Measurements from ENCODE around the gene EMP2. TPM values are rescaled to one million over a fixed set of nuclear protein-coding genes. Genes with fewer than 3 reads are reported as not detected.
"Not testable (repeated sequence)": the region's sequence is repeated elsewhere in the genome, so short reads cannot be mapped to it uniquely, and the experiment has no call there.

Gene EMP2
- total RNA-seq, 1 experiment from 2014 or later, result not detected

DNA sequence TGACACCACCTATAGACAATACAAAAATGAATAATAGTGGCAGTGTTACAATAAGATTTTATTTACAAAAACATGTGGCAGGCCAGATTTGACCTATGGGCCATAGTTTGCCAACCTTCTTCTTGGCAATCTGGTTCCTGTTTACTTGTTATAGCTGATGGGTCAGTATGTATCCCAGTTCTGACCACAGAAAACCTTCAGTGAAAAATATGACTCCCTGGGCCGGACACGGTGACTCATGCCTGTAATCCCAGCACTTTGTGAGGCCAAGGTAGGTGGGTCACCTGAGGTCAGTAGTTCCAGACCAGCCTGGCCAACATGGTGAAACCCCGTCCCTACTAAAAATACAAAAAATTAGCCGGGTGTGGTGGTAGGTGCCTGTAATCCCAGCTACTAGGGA lies 46.8 kb downstream of the EMP2 start:
- H3K27me3 ChIP-seq (ENCODE audit: low read length); H4K20me1 ChIP-seq (ENCODE audit: insufficient read depth, low read depth, low read length); H3K4me3 ChIP-seq (ENCODE audit: low read length); H3K27ac ChIP-seq (ENCODE audit: low read length); H3K9me3 ChIP-seq (ENCODE audit: low read length); H3K4me1 ChIP-seq (ENCODE audit: low read length); H2AFZ ChIP-seq (ENCODE audit: low read length); H3K9me2 ChIP-seq (replicated peaks; ENCODE audit: insufficient read depth, low read length); H3K9ac ChIP-seq (ENCODE audit: low read length); DNase-seq; H3K36me3 ChIP-seq (ENCODE audit: insufficient read depth, low read length); H3K4me2 ChIP-seq (ENCODE audit: low read depth, low read length, poor library complexity, severe bottlenecking); H3K79me2 ChIP-seq (ENCODE audit: low read length): not testable (repeated sequence)

DNA sequence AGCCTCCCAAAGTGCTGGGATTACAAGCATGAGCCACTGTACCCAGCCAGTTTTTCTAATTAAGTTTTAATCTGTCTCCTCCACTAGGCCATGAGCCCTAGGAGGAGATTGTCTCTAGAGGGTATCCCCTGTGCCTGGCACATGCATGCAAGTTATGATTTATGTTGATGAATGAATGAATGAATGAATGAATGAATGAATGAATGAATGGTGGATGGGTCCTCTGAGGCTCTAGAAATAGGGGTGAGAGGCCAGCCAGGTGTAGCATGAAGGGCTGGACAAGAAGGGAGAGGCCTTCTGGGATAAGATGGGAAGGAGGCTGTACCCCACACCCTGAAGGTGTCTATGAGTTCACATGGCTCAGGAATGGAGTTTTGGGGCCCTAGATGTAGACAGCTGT lies 48.8 kb downstream of the EMP2 start:
- DNase-seq, result no peak
- no peak overlapping the region for H3K4me2 ChIP-seq (ENCODE audit: low read depth, low read length, poor library complexity, severe bottlenecking)
- H4K20me1 ChIP-seq (ENCODE audit: insufficient read depth, low read depth, low read length), result no peaks in the 10 kb centered on the region
- H3K79me2 ChIP-seq (ENCODE audit: low read length), result no peaks in the 10 kb centered on the region
- no peaks in the 10 kb centered on the region for H3K9me3 ChIP-seq (ENCODE audit: low read length)
- no peak overlapping the region for H3K27ac ChIP-seq (ENCODE audit: low read length)
- H3K9me2 ChIP-seq (replicated peaks; ENCODE audit: insufficient read depth, low read length), result no peaks in the 10 kb centered on the region
- H3K4me3 ChIP-seq (ENCODE audit: low read length), result no peak overlapping the region
- H2AFZ ChIP-seq (ENCODE audit: low read length), result no peak overlapping the region
- H3K4me1 ChIP-seq (ENCODE audit: low read length), result no peaks in the 10 kb centered on the region
- no peaks in the 10 kb centered on the region for H3K36me3 ChIP-seq (ENCODE audit: insufficient read depth, low read length)
- H3K9ac ChIP-seq (ENCODE audit: low read length), result no peak overlapping the region
- H3K27me3 ChIP-seq (ENCODE audit: low read length), result no peaks in the 10 kb centered on the region

DNA sequence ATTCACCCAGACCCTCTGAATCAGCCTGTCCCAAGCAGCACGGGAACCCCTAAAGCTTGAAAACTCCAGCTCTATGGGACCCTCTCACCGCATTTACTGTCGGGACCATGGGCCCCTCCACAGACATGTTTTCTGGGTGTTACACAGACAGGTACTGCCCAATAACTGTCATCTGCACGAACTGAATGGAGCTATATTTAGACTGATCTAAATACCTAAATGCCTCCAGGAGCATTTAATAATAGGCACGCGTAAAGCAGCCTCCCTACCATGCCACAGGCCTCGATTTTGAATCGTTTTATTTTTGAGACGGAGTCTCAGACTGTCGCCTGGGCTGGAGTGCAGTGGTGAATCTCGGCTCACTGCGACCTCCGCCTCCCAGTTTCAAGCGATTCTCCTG lies 49.7 kb downstream of the EMP2 start:
- Histone ChIP-seq H3K4me3 (ENCODE audit: low read length) (no peak overlapping the region), H3K36me3 (ENCODE audit: insufficient read depth, low read length) (no peaks in the 10 kb centered on the region), H4K20me1 (ENCODE audit: insufficient read depth, low read depth, low read length) (no peaks in the 10 kb centered on the region), H3K27me3 (ENCODE audit: low read length) (no peaks in the 10 kb centered on the region), H3K9me3 (ENCODE audit: low read length) (no peaks in the 10 kb centered on the region), H3K9ac (ENCODE audit: low read length) (no peak overlapping the region), H3K9me2 (replicated peaks; ENCODE audit: insufficient read depth, low read length) (no peaks in the 10 kb centered on the region), H3K79me2 (ENCODE audit: low read length) (no peaks in the 10 kb centered on the region), H3K4me1 (ENCODE audit: low read length) (no peaks in the 10 kb centered on the region), H2AFZ (ENCODE audit: low read length) (no peak overlapping the region), H3K4me2 (ENCODE audit: low read depth, low read length, poor library complexity, severe bottlenecking) (no peak overlapping the region), H3K27ac (ENCODE audit: low read length) (no peak overlapping the region)
- DNase-seq, result no peak

DNA sequence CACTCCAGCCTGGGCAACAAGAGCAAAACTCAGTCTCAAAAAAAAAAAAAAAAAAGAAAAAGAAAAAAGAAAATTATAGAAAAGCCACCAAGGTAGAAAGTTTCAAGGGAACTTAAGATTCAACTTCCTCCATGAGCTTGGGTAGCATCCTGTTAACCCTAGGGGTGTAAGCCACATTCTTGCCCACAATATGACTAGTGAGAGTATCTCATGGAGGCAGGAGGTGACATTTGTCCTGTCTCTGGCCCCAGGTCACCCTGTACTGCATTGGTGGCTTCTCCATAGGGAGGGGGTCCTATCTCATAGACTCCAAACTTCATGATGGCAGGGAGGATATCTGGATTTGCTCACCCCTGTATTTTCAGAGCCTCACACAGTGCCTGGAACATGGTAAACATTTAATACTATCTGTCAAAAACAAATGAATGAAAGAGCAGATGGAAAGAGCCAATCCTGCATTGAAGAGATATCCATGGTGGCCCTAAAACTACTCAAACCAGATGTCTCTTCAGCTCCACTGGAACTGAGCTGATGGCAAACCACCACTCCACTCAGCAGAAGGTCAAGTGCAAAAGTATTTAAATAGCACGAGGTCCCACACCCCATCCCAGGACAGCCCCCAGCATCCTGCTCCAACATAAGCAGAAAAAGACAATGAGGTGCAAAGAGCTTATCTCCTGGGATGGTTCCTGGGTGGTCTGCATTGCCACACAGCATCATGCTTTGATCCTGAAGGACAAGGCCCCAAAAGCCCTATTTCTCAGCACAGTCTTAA lies 50.3 kb downstream of the EMP2 start:
- Histone ChIP-seq H3K4me1 (ENCODE audit: low read length) (no peaks in the 10 kb centered on the region), H3K4me2 (ENCODE audit: low read depth, low read length, poor library complexity, severe bottlenecking) (no peak overlapping the region), H3K79me2 (ENCODE audit: low read length) (no peaks in the 10 kb centered on the region), H4K20me1 (ENCODE audit: insufficient read depth, low read depth, low read length) (no peaks in the 10 kb centered on the region), H3K9me2 (replicated peaks; ENCODE audit: insufficient read depth, low read length) (no peaks in the 10 kb centered on the region), H3K9me3 (ENCODE audit: low read length) (no peaks in the 10 kb centered on the region), H3K27me3 (ENCODE audit: low read length) (no peaks in the 10 kb centered on the region), H3K27ac (ENCODE audit: low read length) (no peak overlapping the region), H3K4me3 (ENCODE audit: low read length) (no peak overlapping the region), H3K9ac (ENCODE audit: low read length) (no peak overlapping the region), H2AFZ (ENCODE audit: low read length) (no peak overlapping the region), H3K36me3 (ENCODE audit: insufficient read depth, low read length) (no peaks in the 10 kb centered on the region)
- no peak for DNase-seq

DNA sequence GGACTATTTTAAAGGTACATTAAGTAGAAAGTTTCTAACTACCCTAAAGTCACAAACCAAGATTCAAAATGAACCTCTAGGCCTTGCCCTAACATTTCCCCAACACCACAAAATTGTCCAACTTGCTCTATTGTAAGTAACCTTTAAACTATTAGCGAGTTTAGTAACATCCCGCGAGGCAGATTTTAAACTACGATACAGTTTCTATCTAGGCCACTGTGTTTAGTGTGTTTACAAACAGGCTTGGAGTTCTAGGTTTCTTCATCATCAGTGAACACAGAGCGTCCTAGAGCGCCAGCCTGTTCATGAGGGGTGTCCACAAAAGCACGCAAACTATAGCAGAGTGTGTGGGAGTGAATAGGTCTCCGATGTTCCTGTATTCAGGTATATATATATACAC lies 51.8 kb downstream of the EMP2 start:
- Histone ChIP-seq H4K20me1 (ENCODE audit: insufficient read depth, low read depth, low read length) (no peaks in the 10 kb centered on the region), H3K79me2 (ENCODE audit: low read length) (no peaks in the 10 kb centered on the region), H3K4me2 (ENCODE audit: low read depth, low read length, poor library complexity, severe bottlenecking) (no peak overlapping the region), H3K4me1 (ENCODE audit: low read length) (no peaks in the 10 kb centered on the region), H2AFZ (ENCODE audit: low read length) (no peak overlapping the region), H3K9me3 (ENCODE audit: low read length) (no peaks in the 10 kb centered on the region), H3K9ac (ENCODE audit: low read length) (no peak overlapping the region), H3K36me3 (ENCODE audit: insufficient read depth, low read length) (no peaks in the 10 kb centered on the region), H3K27me3 (ENCODE audit: low read length) (no peaks in the 10 kb centered on the region), H3K27ac (ENCODE audit: low read length) (no peak overlapping the region), H3K4me3 (ENCODE audit: low read length) (no peak overlapping the region), H3K9me2 (replicated peaks; ENCODE audit: insufficient read depth, low read length) (no peaks in the 10 kb centered on the region)
- no peak for DNase-seq

DNA sequence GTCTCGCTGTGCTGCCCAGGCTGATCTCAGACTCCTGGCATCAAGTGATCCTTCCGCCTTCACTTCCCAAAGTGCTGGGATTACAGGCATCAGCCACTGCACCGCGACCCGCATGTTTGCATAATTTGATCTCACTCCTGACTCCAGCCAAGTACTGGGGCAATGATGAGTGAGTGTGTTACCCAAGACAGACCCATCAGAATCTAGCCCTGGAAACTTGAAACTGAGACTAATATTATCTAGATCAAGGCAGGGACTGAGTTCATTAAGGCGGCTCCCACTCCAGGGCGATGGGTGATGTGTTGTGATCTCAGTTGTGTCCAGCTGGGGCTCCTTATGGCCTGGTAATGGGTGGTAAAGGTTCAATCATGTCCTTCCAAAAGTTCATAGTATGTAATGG lies 53.4 kb downstream of the EMP2 start:
- H3K79me2 ChIP-seq (ENCODE audit: low read length), result no peaks in the 10 kb centered on the region
- H3K9me3 ChIP-seq (ENCODE audit: low read length), result no peaks in the 10 kb centered on the region
- no peaks in the 10 kb centered on the region for H3K9me2 ChIP-seq (replicated peaks; ENCODE audit: insufficient read depth, low read length)
- H3K4me1 ChIP-seq (ENCODE audit: low read length), result no peaks in the 10 kb centered on the region
- H3K9ac ChIP-seq (ENCODE audit: low read length), result no peak overlapping the region
- H3K27me3 ChIP-seq (ENCODE audit: low read length), result no peaks in the 10 kb centered on the region
- no peak overlapping the region for H2AFZ ChIP-seq (ENCODE audit: low read length)
- no peak for DNase-seq
- no peak overlapping the region for H3K4me3 ChIP-seq (ENCODE audit: low read length)
- H3K36me3 ChIP-seq (ENCODE audit: insufficient read depth, low read length), result no peaks in the 10 kb centered on the region
- no peak overlapping the region for H3K27ac ChIP-seq (ENCODE audit: low read length)
- no peaks in the 10 kb centered on the region for H4K20me1 ChIP-seq (ENCODE audit: insufficient read depth, low read depth, low read length)
- no peak overlapping the region for H3K4me2 ChIP-seq (ENCODE audit: low read depth, low read length, poor library complexity, severe bottlenecking)

DNA sequence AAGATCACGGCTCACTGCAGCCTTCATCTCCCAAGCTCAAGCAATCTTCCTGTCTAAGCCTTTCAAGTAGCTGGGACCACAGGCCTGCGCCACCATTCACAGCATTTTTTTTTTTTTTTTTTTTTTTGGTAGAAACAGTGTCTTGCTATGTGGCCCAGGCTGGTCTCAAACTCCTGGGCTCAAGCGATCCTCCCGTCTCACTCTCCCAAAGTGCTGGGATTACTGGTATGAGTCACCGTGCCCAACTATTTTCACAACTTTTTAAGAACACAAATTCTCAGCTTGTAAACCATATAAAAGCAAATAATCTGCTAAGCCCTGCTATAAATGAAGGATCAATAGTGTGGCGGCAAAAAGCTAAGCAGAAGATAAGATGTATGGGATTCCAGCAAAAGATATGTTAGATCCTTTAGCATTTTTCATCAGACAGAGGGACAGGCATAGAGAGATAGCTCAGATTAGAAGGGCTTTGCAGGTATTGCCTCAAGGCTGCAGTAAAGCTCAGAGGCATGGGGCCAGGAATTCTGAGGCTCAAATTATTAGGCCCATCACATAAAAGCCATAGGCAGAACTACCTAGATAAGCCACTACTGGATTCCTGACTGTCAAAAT lies 55.1 kb downstream of the EMP2 start:
- H3K27ac ChIP-seq (ENCODE audit: low read length), result no peak overlapping the region
- no peak overlapping the region for H3K9ac ChIP-seq (ENCODE audit: low read length)
- H3K9me2 ChIP-seq (replicated peaks; ENCODE audit: insufficient read depth, low read length), result no peaks in the 10 kb centered on the region
- no peak overlapping the region for H2AFZ ChIP-seq (ENCODE audit: low read length)
- H3K27me3 ChIP-seq (ENCODE audit: low read length), result no peaks in the 10 kb centered on the region
- DNase-seq, result no peak
- no peak overlapping the region for H3K4me3 ChIP-seq (ENCODE audit: low read length)
- no peak overlapping the region for H3K4me2 ChIP-seq (ENCODE audit: low read depth, low read length, poor library complexity, severe bottlenecking)
- no peaks in the 10 kb centered on the region for H3K9me3 ChIP-seq (ENCODE audit: low read length)
- no peaks in the 10 kb centered on the region for H3K4me1 ChIP-seq (ENCODE audit: low read length)
- H3K36me3 ChIP-seq (ENCODE audit: insufficient read depth, low read length), result no peaks in the 10 kb centered on the region
- H4K20me1 ChIP-seq (ENCODE audit: insufficient read depth, low read depth, low read length), result no peaks in the 10 kb centered on the region
- no peaks in the 10 kb centered on the region for H3K79me2 ChIP-seq (ENCODE audit: low read length)

DNA sequence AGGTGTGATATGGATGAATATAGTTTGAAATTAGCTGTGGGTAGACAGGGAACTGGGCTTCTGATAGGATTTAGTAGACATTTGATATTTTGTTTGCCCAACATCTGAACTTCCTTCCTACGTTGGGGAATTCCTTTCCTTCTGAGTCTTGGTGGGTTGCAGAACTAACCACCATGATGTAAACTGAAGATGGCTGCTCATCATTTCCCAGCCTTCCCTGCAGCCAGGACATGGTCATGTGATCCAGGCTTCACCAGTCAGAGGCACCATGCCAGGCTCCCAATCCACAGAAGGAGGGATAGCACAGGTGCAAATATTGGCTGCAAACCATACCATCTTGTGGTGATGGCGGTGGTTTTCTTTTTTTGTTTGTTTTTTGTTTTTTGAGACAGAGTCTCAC lies 57.4 kb downstream of the EMP2 start:
- no peak overlapping the region for H2AFZ ChIP-seq (ENCODE audit: low read length)
- DNase-seq, result no peak
- no peaks in the 10 kb centered on the region for H3K36me3 ChIP-seq (ENCODE audit: insufficient read depth, low read length)
- no peak overlapping the region for H3K4me3 ChIP-seq (ENCODE audit: low read length)
- no peaks in the 10 kb centered on the region for H3K79me2 ChIP-seq (ENCODE audit: low read length)
- H3K4me2 ChIP-seq (ENCODE audit: low read depth, low read length, poor library complexity, severe bottlenecking), result no peak overlapping the region
- no peaks in the 10 kb centered on the region for H3K9me3 ChIP-seq (ENCODE audit: low read length)
- H3K27ac ChIP-seq (ENCODE audit: low read length), result no peak overlapping the region
- H3K4me1 ChIP-seq (ENCODE audit: low read length), result no peaks in the 10 kb centered on the region
- no peaks in the 10 kb centered on the region for H3K27me3 ChIP-seq (ENCODE audit: low read length)
- no peaks in the 10 kb centered on the region for H4K20me1 ChIP-seq (ENCODE audit: insufficient read depth, low read depth, low read length)
- no peak overlapping the region for H3K9ac ChIP-seq (ENCODE audit: low read length)
- H3K9me2 ChIP-seq (replicated peaks; ENCODE audit: insufficient read depth, low read length), result no peaks in the 10 kb centered on the region
